Thyroid gland (tissue), 4 donors: Measurements from ENCODE around the gene SUN1.

Experiments used
- POLR2A ChIP-seq, 2 donors: fragments of 450-650 bp; IDR thresholded peaks; one replicate each; pipeline ENCODE4 v1.6.1; 2017; ENCODE audit warnings: antibody characterized with exemption in 2 of 2, mild to moderate bottlenecking in 2 of 2, moderate library complexity in 1 of 2
- TF ChIP-seq, protein P1 (sequence below), 6 experiments: fragments of 200-600 bp in 3 of 6; fragments of 450-650 bp in 3 of 6; sonication (generic) in 3 of 6; IDR thresholded peaks; one replicate each; pipeline ENCODE4 v1.5.1; 2016 to 2019; ENCODE audit warnings: antibody characterized with exemption in 6 of 6, mild to moderate bottlenecking in 2 of 6, inconsistent platforms in 1 of 6, moderate library complexity in 1 of 6

DNA sequence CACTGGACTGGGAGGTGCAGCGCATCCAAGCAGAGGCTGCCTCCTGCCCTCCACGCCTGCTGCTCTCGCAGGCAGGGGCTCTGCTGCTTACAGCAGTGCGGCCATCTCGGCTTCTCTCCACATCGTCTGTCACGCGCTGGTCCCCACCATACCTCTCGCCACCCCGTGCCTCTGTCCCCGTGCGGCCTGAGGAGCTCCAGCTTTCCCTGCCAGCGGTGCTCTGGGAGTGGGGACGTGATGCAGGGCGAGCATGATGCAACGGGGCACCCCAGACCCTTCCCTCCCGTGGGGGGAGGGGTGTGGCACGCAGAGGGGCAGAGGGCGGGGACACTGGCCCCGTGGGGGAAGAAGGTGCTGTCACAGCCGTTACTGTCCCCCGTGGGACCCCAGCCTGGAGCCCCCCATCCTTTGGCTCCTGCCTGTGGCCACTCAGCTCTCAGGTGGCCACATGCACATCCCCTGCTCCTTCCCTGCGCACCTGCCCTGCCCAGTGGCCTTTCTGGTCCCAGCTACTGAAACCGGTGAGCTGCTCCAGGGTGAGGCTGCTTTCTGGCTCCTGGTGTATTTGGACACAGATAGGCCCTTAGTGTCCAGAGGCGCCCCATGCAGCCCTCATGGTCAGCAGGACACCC, 53.1 kb downstream of the SUN1 start:
- no peak for TF ChIP-seq POLR2A (IDR thresholded peaks at IDR 0.05)
- TF ChIP-seq, protein P1, sequence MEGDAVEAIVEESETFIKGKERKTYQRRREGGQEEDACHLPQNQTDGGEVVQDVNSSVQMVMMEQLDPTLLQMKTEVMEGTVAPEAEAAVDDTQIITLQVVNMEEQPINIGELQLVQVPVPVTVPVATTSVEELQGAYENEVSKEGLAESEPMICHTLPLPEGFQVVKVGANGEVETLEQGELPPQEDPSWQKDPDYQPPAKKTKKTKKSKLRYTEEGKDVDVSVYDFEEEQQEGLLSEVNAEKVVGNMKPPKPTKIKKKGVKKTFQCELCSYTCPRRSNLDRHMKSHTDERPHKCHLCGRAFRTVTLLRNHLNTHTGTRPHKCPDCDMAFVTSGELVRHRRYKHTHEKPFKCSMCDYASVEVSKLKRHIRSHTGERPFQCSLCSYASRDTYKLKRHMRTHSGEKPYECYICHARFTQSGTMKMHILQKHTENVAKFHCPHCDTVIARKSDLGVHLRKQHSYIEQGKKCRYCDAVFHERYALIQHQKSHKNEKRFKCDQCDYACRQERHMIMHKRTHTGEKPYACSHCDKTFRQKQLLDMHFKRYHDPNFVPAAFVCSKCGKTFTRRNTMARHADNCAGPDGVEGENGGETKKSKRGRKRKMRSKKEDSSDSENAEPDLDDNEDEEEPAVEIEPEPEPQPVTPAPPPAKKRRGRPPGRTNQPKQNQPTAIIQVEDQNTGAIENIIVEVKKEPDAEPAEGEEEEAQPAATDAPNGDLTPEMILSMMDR (IDR thresholded peaks at IDR 0.05), result no peak
